Measurements from ENCODE around the gene SPCS1.
A peak's percentile ranks its signal among the peaks of the same experiment; 100 is the strongest.
"Not testable (repeated sequence)": the region's sequence is repeated elsewhere in the genome, so short reads cannot be mapped to it uniquely, and the experiment has no call there.

SPCS1 gene

GRCh38 chr3:52705688-52706686 is at the start of gene SPCS1, which contains the start of gene GLT8D1:
TSS of gene SPCS1 (plus strand) at chr3:52706106. CDS start at chr3:52706247, 141 bp downstream.
TSS of gene GLT8D1 (minus strand) at chr3:52705791. CDS start at chr3:52700460, 5,331 bp downstream.
- DNase-seq = peak; percentile 95

DNA sequence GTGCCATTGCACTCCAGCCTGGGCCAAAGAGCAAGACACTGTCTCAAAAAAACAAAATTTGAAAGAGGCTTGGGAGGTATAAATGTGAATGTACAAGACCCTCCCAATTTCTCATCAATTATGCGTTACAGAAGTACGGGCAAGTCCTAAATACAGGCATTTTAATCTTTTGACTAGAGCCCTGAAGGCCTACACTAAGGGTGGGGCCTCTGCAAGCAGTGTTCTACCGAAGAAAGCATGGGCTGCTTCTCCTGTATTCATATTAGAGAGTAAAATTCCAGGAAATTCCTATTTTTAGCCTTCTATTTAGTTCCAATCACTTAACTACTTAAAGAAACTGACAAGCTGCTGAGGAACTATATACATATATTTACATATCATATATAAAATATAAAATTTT is 45.9 kb upstream of the SPCS1 start:
- DNase-seq = no peak

GRCh38 chr3:52663098-52663497 is 42.8 kb upstream of the SPCS1 start:
- no peak for DNase-seq

DNA sequence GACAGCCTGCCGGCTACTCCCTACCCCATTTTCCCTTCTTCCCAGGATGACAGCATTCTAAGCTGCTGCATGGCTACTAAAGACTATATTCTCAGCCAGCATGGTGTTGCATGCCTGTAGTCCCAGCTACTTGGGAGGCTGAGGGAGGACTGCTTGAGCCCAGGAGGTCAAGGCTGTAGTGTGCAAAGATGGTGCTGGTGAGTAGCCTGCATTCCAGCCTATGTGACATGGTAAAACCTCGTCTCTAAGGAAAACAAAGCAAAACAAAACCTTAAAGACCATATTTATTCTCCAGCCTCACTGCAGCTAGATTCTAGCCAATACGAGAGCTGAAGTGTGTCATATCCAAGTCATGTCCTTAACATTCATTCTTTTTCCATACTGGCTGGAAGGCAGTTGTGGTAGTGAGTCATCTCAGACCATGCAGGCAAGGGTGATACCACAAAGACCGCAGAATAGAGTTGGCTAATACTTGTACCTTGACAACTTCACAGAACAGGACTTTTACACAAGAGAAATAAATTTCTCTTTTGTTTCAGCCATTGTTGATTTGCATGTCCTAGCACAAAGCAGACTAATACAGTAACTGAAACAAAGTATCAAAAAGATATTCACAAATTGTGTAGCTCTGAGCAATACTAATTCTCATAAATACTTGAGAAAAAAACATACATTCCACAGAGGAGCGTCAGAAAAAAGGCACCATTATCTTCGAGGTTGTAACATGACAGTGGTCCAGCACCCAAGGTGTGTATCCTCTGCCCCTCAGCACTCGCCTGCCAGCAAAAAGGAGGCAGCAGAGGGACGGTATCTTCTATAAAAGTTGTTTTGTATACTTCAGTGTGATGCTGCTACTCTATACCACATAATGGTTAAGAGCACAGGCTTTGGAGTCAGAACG is 35.0 kb upstream of the SPCS1 start:
- DNase-seq = peak; percentile 80

- no peak for DNase-seq
Measured at GRCh38 chr3:52671676-52672075, 34.2 kb upstream of the SPCS1 start.

DNA sequence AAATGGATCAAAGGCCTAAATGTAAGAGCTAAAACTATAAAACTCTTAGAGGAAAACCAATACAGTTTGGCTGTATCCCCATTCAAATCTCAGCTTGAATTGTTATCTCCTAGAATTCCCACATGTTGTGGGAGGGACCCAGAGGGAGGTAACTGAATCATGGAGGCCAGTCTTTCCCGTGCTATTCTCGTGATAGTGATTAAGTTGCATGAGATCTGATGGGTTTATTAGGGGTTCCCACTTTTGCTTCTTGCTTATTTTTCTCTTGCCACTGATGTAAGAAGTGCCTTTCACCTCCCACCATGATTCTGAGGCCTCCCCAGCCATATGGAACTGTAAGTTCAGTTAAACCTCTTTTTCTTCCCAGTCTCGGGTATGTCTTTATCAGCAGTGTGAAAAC is 29.7 kb upstream of the SPCS1 start:
- DNase-seq = not testable (repeated sequence)

DNA sequence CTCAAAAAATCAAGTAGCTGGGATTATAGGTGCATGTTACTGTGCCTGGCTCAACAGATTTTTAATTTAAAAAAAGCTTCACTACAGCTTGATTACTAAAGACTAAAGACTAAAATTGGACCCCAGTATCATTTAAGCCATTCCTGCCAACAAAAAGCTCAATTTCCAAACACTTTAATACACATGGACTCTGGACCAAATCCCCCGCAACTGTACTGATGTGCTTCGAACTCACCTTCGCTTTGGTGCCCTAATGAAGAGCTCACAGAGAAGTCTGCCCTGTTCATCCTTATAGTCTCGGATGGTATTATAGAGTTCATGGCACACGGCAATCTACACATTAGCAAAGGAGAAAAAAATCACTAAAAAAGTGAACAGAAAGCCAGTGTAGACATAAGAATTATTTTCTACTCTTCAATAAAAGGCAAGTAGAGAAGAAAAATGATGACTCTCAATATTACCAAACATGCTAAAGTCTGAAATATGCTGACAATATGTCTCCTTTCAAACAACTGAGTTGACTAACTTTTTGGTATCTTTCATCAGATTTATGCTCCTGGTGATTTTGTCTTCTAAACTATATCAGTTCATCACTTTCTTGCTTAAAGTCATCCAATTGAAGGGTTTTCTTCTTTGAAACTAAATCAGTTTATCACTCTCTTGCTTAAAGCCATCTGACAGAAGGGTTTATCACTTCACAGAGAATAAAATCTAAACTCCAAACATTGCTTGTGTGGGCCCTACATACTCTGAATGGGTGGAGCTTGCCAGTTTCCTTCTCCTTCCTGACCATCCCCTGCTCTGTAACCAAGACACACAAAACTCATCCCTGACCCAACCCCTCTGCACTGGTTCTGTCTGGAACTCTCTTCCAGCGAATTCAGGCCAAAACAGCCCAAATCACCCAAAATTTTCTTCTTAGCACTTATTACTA is 27.4 kb upstream of the SPCS1 start:
- DNase-seq = no peak

DNA sequence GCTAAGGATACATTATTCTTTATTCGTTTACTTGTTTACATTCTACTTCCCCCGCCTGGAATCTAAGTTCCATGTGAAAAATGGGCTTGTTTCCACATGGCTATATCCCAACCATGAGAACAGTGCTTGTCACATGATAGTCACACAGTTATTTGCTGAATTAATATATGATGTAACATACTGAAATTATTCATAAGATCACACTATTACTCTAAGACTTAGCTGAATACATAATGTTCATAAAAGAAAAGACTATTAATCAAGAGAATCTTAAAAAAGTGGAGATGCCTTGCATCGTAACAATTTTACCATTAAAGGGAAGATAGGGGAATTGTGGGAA is 26.7 kb upstream of the SPCS1 start:
- no peak for DNase-seq

GRCh38 chr3:52679811-52680210 is 26.1 kb upstream of the SPCS1 start:
- DNase-seq = no peak

- DNase-seq = peak; percentile 44
Measured at GRCh38 chr3:52681596-52681995, 24.3 kb upstream of the SPCS1 start.

DNA sequence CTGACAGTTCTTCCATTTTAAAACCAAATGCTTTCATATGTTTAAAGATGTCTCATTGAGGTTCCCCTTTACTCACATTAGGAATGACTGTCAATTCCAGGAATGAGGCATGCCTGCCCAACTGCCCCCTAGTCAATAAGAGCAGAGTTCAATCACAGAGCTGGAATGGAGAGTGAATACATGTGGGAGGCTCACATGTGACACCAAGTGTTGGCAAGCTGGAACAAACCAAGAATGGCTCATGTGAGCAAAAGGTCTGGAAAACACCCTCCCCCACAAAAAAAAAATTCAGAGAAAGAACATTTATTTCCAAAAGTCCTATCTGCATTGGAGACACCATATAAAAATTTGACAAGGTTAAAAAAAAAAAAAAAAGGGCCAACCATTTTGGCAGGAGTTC is 23.9 kb upstream of the SPCS1 start:
- peak; percentile 76 for DNase-seq

- DNase-seq = no peak
Measured at GRCh38 chr3:52683611-52684010, 22.3 kb upstream of the SPCS1 start.

DNA sequence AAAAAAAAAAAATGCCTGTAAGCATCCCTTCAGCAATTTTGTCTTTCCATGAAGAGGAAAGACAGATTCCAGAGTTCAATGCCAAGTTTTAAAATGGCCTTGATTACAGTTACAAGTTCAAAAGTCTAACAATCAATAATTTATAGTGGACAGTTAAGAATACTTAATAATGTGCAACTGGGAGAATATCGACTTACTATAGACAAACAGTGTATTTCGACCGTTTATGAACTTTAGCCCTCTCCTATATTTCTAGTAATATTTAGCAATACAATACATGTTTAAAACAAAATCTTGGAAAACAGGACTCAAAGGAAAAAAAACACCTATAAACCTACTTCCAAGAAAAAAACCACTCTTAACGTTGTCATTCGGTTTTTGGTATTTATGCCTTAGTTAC is 21.7 kb upstream of the SPCS1 start:
- no peak for DNase-seq

DNA sequence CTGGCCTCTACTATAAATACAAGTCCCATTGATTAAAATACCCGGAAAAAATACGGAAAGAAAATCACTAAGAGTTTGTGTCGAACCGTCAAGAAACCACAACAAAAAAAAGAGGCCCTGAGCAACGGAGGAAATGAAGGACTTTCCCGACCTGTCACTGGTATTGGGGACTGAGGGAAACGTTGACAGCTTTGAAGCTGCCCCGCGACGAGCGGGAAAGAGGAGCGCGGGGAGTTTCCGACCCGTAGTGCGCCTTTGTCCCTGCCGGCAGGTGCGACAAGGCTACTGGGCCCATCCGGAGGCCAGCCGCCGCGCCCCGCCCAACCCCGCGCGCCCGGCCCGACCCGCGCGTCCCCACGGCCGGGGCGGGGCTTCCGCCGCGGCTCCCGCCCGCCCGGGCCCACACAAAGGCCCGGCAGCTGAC is 20.6 kb upstream of the SPCS1 start:
- peak; percentile 85 for DNase-seq

GRCh38 chr3:52685709-52686691 is 19.9 kb upstream of the SPCS1 start, which contains the start of the genes GNL3 and PBRM1:
TSS of gene GNL3 (plus strand) at chr3:52686032. CDS start at chr3:52686093, 61 bp downstream.
TSS of gene PBRM1 (minus strand) at chr3:52685913.
- DNase-seq = peak; percentile 96

DNA sequence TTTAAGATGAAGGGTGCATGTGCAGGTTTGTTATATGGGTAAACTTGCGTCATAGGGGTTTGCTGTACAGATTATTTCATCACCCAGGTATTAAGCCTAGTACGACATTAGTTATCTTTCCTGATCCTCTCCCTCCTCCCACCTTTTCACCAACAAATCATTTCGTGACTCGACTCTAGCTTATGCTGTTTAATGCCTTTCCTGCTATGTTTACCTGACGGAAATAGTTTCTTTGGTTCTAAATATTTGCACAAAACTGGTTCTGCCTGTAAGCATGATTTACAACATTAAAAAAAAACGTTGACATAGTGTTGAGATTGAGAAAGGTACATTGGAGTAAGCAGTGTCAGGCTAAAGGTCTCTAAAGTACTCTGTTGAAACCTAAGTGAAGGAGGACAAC is 17.6 kb upstream of the SPCS1 start:
- DNase-seq = no peak

DNA sequence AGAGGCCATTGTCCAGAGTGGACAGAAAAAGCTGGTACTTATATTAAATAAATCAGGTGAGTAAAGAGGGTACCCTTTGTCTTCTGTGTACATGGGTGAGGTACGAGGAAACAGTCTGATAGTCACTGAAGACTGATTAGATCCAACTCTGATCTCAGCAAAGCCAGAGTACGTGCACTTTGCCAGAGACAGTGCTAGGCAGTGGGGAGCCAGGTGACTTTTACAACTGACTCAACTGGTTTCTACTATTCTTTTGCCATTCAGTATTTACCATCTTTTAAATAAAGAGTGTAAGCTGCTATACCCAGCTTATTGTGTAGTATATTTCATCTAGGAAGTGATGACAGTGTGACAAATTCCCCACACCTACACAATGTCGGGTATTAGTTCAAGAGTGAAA is 16.8 kb upstream of the SPCS1 start:
- no peak for DNase-seq

DNA sequence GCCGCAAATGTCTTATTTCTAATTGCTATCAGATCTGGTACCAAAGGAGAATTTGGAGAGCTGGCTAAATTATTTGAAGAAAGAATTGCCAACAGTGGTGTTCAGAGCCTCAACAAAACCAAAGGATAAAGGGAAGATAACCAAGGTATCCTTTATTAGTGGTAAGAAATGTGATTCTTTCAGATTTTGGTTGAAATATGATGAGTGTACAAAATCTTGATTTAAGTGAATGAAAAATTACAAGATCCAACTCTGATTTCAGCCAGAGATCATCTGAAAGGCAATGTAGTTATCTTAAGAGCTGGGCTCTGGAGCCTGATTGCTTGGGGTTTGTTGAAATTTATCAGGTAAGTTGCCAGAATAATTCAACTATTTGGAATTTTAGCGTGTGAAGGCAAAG is 15.3 kb upstream of the SPCS1 start:
- no peak for DNase-seq

- DNase-seq = no peak
Measured at GRCh38 chr3:52693071-52693470, 12.8 kb upstream of the SPCS1 start.

DNA sequence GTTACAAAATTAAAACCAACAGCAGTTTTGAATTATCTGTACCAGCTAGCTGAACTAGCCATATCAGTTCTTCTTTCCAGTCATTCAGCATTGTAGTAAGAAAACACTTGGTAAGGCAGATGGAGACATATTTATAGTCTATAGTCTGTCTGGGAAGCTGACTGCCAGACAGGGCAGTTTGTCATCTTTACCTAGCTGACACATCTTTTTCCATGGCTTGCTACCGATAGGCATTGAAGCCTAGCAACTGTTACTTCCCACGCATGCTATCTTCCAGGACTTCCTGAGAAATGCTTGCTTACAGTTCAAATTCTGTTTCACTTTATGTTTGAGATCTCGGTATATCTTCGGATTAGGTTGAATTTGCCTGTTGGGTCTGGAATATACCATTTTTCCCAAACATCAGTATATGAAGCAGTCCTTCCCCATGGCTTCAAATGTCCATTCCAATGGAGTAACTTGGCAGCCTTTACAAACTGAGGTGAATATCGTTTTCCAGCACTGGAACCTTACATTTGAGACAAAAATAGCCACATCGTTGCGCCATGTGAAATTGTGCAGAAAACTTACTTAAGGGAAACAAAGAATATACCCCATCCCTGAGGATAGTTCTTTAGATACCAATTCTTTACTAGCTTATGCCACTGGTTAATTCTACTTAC is 11.2 kb upstream of the SPCS1 start:
- DNase-seq = no peak

All from hematopoietic multipotent progenitor cell treated with erythropoietin and hydrocortisone succinate and interleukin-3 and kit ligand, for 6 days (in vitro differentiated cells).